KMS-11 (cell line): ENCODE results near the gene IPP.
"Not testable (repeated sequence)": the region's sequence is repeated elsewhere in the genome, so short reads cannot be mapped to it uniquely, and the experiment has no call there.

ENCODE experiments used
- H2AFZ ChIP-seq: fragments of 200-600 bp; sonication (generic); 2 replicates; pipeline ENCODE4 v1.6.1; 2016; ENCODE audit warnings: antibody characterized with exemption, mixed run types, low read depth
- H3K27ac ChIP-seq: fragments of 200-600 bp; sonication (generic); 2 replicates; pipeline ENCODE4 v1.6.1; 2016; ENCODE audit warnings: mild to moderate bottlenecking, mixed run types
- H3K27me3 ChIP-seq: fragments of 200-600 bp; sonication (generic); 2 replicates; pipeline ENCODE4 v1.6.1; 2017; ENCODE audit warnings: mild to moderate bottlenecking, low read depth, mixed run types, moderate library complexity; ENCODE audit not compliant: insufficient read depth
- H3K36me3 ChIP-seq: fragments of 200-600 bp; sonication (generic); 2 replicates; pipeline ENCODE4 v1.6.1; 2017; ENCODE audit warnings: mild to moderate bottlenecking, mixed run types; ENCODE audit not compliant: insufficient read depth
- H3K4me1 ChIP-seq: fragments of 200-600 bp; sonication (generic); 2 replicates; pipeline ENCODE4 v1.6.1; 2016; ENCODE audit warnings: mild to moderate bottlenecking, low read depth, mixed run types; ENCODE audit not compliant: poor library complexity, severe bottlenecking
- H3K4me2 ChIP-seq: fragments of 200-600 bp; sonication (generic); 2 replicates; pipeline ENCODE4 v1.7.0; 2016; ENCODE audit warnings: mild to moderate bottlenecking, mixed run types
- H3K4me3 ChIP-seq: fragments of 200-600 bp; sonication (generic); IDR thresholded peaks from 2 replicates; pipeline ENCODE4 v1.6.1; 2017; ENCODE audit warnings: low read depth, low read length, mixed read lengths; ENCODE audit not compliant: insufficient read depth
- H3K79me2 ChIP-seq: fragments of 200-600 bp; sonication (generic); 2 replicates; pipeline ENCODE4 v1.6.1; 2016; ENCODE audit warnings: low read depth, mixed run types; ENCODE audit not compliant: insufficient read depth
- H3K9ac ChIP-seq: fragments of 200-600 bp; sonication (generic); 2 replicates; pipeline ENCODE4 v1.6.1; 2016; ENCODE audit warnings: mild to moderate bottlenecking, mixed run types
- H4K20me1 ChIP-seq: fragments of 200-600 bp; sonication (generic); 2 replicates; pipeline ENCODE4 v1.6.1; 2016; ENCODE audit warnings: mild to moderate bottlenecking, mixed run types; ENCODE audit not compliant: insufficient read depth
- TF ChIP-seq, protein P1 (sequence below): fragments of 200-600 bp; sonication (generic); conservative IDR thresholded peaks from 2 replicates; pipeline ENCODE4 v1.6.1; 2017; ENCODE audit warnings: low read depth, mild to moderate bottlenecking, antibody characterized with exemption, low read length, moderate library complexity, mixed read lengths

Gene IPP

DNA sequence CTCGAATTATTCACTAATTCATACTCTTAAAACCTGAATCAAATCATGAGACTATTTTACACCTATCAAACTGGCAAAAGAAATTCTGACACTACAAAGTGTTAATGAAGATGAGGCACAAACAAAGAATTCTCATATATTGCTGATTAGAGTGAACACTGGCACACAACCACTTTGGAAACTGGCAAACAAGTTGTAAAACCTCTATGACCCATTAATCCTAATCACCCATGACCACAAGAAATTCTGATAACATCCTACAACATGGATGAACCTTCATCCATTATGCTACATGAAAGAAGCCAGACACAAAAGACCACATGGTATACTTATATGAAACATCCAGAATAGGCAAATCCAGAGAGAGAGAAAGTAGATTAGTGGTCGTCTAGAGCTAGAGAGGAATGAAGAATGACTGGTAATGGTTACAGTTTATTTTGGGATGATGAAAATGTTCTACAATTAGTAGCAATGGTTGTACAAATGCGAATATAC lies 72.7 kb downstream of the IPP start:
- Histone ChIP-seq H3K27ac (no peak overlapping the region), H3K4me2 (no peak overlapping the region; the same call in 1 of the 2 replicates), H3K27me3 (no peaks in the 10 kb centered on the region), H3K4me1 (peaks cover 57% of the 10 kb centered on the region), H3K4me3 (no peak overlapping the region), H3K36me3 (no peaks in the 10 kb centered on the region), H4K20me1 (peaks cover 15% of the 10 kb centered on the region; the same call in 1 of the 2 replicates), H3K79me2 (peaks cover 97% of the 10 kb centered on the region), H2AFZ (no peak overlapping the region), H3K9ac (no peak overlapping the region)
- TF ChIP-seq, protein P1, sequence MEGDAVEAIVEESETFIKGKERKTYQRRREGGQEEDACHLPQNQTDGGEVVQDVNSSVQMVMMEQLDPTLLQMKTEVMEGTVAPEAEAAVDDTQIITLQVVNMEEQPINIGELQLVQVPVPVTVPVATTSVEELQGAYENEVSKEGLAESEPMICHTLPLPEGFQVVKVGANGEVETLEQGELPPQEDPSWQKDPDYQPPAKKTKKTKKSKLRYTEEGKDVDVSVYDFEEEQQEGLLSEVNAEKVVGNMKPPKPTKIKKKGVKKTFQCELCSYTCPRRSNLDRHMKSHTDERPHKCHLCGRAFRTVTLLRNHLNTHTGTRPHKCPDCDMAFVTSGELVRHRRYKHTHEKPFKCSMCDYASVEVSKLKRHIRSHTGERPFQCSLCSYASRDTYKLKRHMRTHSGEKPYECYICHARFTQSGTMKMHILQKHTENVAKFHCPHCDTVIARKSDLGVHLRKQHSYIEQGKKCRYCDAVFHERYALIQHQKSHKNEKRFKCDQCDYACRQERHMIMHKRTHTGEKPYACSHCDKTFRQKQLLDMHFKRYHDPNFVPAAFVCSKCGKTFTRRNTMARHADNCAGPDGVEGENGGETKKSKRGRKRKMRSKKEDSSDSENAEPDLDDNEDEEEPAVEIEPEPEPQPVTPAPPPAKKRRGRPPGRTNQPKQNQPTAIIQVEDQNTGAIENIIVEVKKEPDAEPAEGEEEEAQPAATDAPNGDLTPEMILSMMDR = no peak

DNA sequence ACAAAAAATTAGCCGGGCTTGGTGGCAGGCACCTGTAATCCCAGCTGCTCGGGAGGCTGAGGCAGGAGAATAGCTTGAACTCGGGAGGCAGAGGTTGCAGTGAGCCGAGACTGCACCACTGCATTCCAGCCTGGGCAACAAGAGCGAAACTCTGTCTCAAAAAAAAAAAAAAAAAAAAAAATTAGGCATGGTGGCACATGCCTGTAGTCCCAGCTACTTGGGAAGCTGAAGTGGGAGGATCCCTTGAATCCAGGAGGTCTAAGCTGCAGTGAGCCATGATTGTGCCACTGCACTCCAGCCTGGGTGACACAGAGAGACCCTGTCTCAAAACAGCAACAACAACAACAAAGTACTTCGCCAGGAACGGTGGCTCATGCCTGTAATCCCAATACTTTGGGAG lies 73.9 kb downstream of the IPP start:
- H2AFZ ChIP-seq, H3K36me3 ChIP-seq, H3K4me2 ChIP-seq, H3K27ac ChIP-seq, H3K27me3 ChIP-seq, H3K9ac ChIP-seq, H3K4me3 ChIP-seq: not testable (repeated sequence)
- peaks cover 15% of the 10 kb centered on the region for H4K20me1 ChIP-seq
- peaks cover 97% of the 10 kb centered on the region for H3K79me2 ChIP-seq
- peaks cover 45% of the 10 kb centered on the region for H3K4me1 ChIP-seq

GRCh38 chr1:45674478-45674877 lies 76.0 kb downstream of the IPP start:
- no peaks in the 10 kb centered on the region for H3K36me3 ChIP-seq
- H3K4me3 ChIP-seq = no peak overlapping the region
- no peak overlapping the region for H3K27ac ChIP-seq
- H3K27me3 ChIP-seq = no peaks in the 10 kb centered on the region
- H2AFZ ChIP-seq = no peak overlapping the region
- TF ChIP-seq, protein P1 = no peak
- H3K9ac ChIP-seq = no peak overlapping the region
- peaks cover 95% of the 10 kb centered on the region; the same call in 1 of the 2 replicates for H3K79me2 ChIP-seq
- peaks cover 30% of the 10 kb centered on the region for H3K4me1 ChIP-seq
- H3K4me2 ChIP-seq = no peak overlapping the region
- H4K20me1 ChIP-seq = peaks cover 8% of the 10 kb centered on the region

- H3K27me3 ChIP-seq = no peaks in the 10 kb centered on the region
- H2AFZ ChIP-seq = no peak overlapping the region
- TF ChIP-seq, protein P1 = no peak
- H4K20me1 ChIP-seq = peaks cover 8% of the 10 kb centered on the region
- no peak overlapping the region for H3K27ac ChIP-seq
- H3K79me2 ChIP-seq = peaks cover 95% of the 10 kb centered on the region; the same call in 1 of the 2 replicates
- H3K9ac ChIP-seq = no peak overlapping the region
- H3K4me2 ChIP-seq = no peak overlapping the region
- H3K4me1 ChIP-seq = peaks cover 25% of the 10 kb centered on the region
- H3K36me3 ChIP-seq = no peaks in the 10 kb centered on the region
- no peak overlapping the region for H3K4me3 ChIP-seq
These were observed 76.5 kb downstream of the IPP start for GRCh38 chr1:45673956-45674355.

DNA sequence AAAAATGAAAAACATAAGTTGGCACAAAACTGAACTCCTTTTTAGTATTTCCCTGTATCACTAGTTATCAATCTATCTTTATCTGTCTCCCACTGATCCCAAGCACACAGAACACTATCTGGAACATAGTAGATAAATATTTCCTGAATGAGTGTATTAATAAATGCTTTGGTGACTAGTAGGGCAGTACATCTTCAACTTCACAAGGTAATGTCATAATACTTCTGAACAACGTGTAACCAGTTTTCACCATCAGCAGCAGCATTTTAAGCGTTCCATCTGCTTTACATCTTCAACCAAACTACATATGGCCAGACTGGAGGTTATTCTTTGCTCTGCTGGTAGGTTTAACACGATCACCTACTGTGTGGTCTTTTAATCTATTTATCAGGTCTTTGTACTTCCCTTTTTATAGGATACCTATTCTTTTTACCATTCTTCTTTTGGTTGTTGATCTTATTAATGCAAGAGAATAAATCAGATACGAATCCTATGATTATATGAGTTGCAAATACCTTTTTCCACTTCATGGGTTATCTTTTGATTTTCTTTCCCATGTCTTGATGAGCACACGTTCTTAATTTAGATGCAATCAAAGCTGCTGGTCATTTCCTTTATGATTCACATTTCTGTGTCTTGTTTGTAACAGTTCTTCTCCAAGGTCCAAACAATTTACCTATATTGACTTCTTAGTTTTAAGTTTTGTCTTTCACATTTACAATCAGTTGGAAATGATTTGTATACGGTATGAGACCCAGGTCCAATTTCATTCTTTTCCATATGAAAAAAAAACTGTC lies 80.4 kb downstream of the IPP start:
- Histone ChIP-seq H4K20me1 (peaks cover 6% of the 10 kb centered on the region; the same call in 1 of the 2 replicates), H3K4me1 (peaks cover 5% of the 10 kb centered on the region), H3K27ac (no peak overlapping the region), H3K36me3 (no peaks in the 10 kb centered on the region; the same call in 1 of the 2 replicates), H3K9ac (no peak overlapping the region), H3K27me3 (no peaks in the 10 kb centered on the region), H3K4me3 (no peak overlapping the region), H3K4me2 (no peak overlapping the region), H3K79me2 (peaks cover 95% of the 10 kb centered on the region; the same call in 1 of the 2 replicates), H2AFZ (no peak overlapping the region)
- TF ChIP-seq, protein P1 = no peak
